Endothelial cell of umbilical vein (primary cell): Measurements from ENCODE around the gene FES. TPM values are rescaled to one million over a fixed set of nuclear protein-coding genes. Genes with fewer than 3 reads are reported as not detected.

Source experiments
- BruUV-seq: library from RNA; stranded (reverse); fragments of 400-500 nt; replicated peaks from 2 replicates; lab custom pipeline; 2021; lab: Mats Ljungman, UMichigan
- CTCF ChIA-PET: fragments of 300-600, 350-600 bp; sonication (Branson Sonifier 250); formaldehyde crosslinking; loops from one replicate; lab custom pipeline; 2021; ENCODE audit warnings: antibody characterized with exemption, inconsistent platforms; lab: Charles Lee
- POLR2A ChIA-PET: fragments of 300-600, 350-600 bp; sonication (Branson Sonifier 250); formaldehyde crosslinking; loops from one replicate; lab custom pipeline; 2021; ENCODE audit warnings: antibody characterized with exemption, inconsistent platforms; lab: Charles Lee
- DNase-seq: peaks from one replicate; pipeline ENCODE4 v3.0.0-alpha.2; 2011; ENCODE audit warnings: low read depth, low spot score
- FAIRE-seq: peaks from 2 replicates; lab custom pipeline; 2011; peaks lifted over from hg19 to GRCh38; lab: Jason Lieb, UNC
- H2AFZ ChIP-seq: 2 replicates; pipeline ENCODE4 v1.6.0; 2012; ENCODE audit warnings: low read depth, low read length, control low read depth, inconsistent platforms
- H3K27ac ChIP-seq: 2 replicates; pipeline ENCODE4 v1.5.1; 2011; ENCODE audit warnings: low read depth, mild to moderate bottlenecking, control low read depth, low read length, moderate library complexity; ENCODE audit not compliant: insufficient read depth
- H3K27me3 ChIP-seq, 2 experiments: 2 replicates each; pipeline versions ENCODE4 v1.6.0 to v1.6.1; 2011; ENCODE audit warnings: low read length in 2 of 2, mixed read lengths in 1 of 2; ENCODE audit not compliant: control insufficient read depth in 2 of 2, insufficient read depth in 2 of 2
- H3K36me3 ChIP-seq, 2 experiments: 2 replicates in 1 of 2; 3 replicates in 1 of 2; pipeline ENCODE4 v1.5.1; 2011; ENCODE audit warnings: low read length in 2 of 2, mild to moderate bottlenecking in 1 of 2, moderate library complexity in 1 of 2; ENCODE audit not compliant: control insufficient read depth in 2 of 2, insufficient read depth in 2 of 2; ENCODE audit errors: extremely low read depth in 1 of 2
- H3K4me1 ChIP-seq: 3 replicates; pipeline ENCODE4 v1.5.1; 2011; ENCODE audit warnings: mild to moderate bottlenecking, low read length; ENCODE audit not compliant: control insufficient read depth, insufficient read depth; ENCODE audit errors: extremely low read depth
- H3K4me2 ChIP-seq: 2 replicates; pipeline ENCODE4 v1.6.1; 2011; ENCODE audit warnings: low read length, control low read depth, mixed read lengths; ENCODE audit not compliant: insufficient read depth
- H3K4me3 ChIP-seq, 3 experiments: fragments of 200-600 bp in 1 of 3; sonication (generic), shearing (Covaris generic) in 1 of 3; replicated peaks in 1 of 3; 2 replicates each; pipeline ENCODE4 v1.5.1; 2011 to 2016; ENCODE audit warnings: control low read depth in 3 of 3, low read length in 3 of 3, mild to moderate bottlenecking in 2 of 3, inconsistent platforms in 1 of 3, low read depth in 1 of 3, moderate library complexity in 1 of 3; ENCODE audit not compliant: insufficient read depth in 1 of 3
- H3K79me2 ChIP-seq: 2 replicates; pipeline ENCODE4 v1.6.0; 2012; ENCODE audit warnings: low read length, inconsistent platforms; ENCODE audit not compliant: control insufficient read depth, insufficient read depth
- H3K9ac ChIP-seq: replicated peaks from 2 replicates; pipeline ENCODE3; 2011; ENCODE audit warnings: low read length, control low read depth; ENCODE audit not compliant: insufficient read depth; ENCODE audit errors: extremely low read depth
- H3K9me1 ChIP-seq: replicated peaks from 3 replicates; pipeline ENCODE4 v1.6.0; 2011; ENCODE audit warnings: mild to moderate bottlenecking, low read length; ENCODE audit not compliant: control insufficient read depth, insufficient read depth; ENCODE audit errors: extremely low read depth
- H3K9me3 ChIP-seq: replicated peaks from 2 replicates; pipeline ENCODE4 v1.5.1; 2012; ENCODE audit warnings: low read length, inconsistent platforms; ENCODE audit not compliant: control insufficient read depth, insufficient read depth
- H4K20me1 ChIP-seq: replicated peaks from 2 replicates; pipeline ENCODE3; 2011; ENCODE audit warnings: mild to moderate bottlenecking, low read length; ENCODE audit not compliant: control insufficient read depth, insufficient read depth; ENCODE audit errors: extremely low read depth
- CTCF ChIP-seq, 2 donors: IDR thresholded peaks; 1 replicate in 1 of 2; 2 replicates in 1 of 2; pipeline ENCODE4 v1.5.1; 2011; ENCODE audit warnings: low read length in 2 of 2, mild to moderate bottlenecking in 2 of 2, moderate library complexity in 2 of 2, control low read depth in 1 of 2, inconsistent platforms in 1 of 2, low read depth in 1 of 2; ENCODE audit not compliant: insufficient read depth in 1 of 2; ENCODE audit errors: extremely low read depth in 1 of 2
- EZH2 ChIP-seq: IDR thresholded peaks from 2 replicates; pipeline ENCODE4 v1.6.1; 2012; ENCODE audit warnings: borderline replicate concordance, low read depth, mild to moderate bottlenecking, moderate library complexity, low read length, inconsistent platforms; ENCODE audit not compliant: severe bottlenecking
- FOS ChIP-seq: IDR thresholded peaks from 2 replicates; pipeline ENCODE4 v1.6.1; 2011; ENCODE audit warnings: mild to moderate bottlenecking, low read length, moderate library complexity, borderline replicate concordance; ENCODE audit not compliant: insufficient read depth
- GATA2 ChIP-seq: IDR thresholded peaks from 2 replicates; pipeline ENCODE4 v1.7.0; 2011; ENCODE audit warnings: low read depth, mild to moderate bottlenecking, moderate library complexity, mixed read lengths, low read length; ENCODE audit not compliant: insufficient read length, insufficient read depth
- JUN ChIP-seq: IDR thresholded peaks from 2 replicates; pipeline ENCODE4 v1.6.1; 2011; ENCODE audit warnings: borderline replicate concordance, low read depth; ENCODE audit not compliant: insufficient read length, insufficient read depth
- MAX ChIP-seq: IDR thresholded peaks from 2 replicates; pipeline ENCODE4 v1.6.1; 2011; ENCODE audit not compliant: insufficient read depth, insufficient read length
- MYC ChIP-seq: IDR thresholded peaks from one replicate; pipeline ENCODE4 v1.6.1; 2011; ENCODE audit warnings: mild to moderate bottlenecking, low read depth, low read length
- POLR2A ChIP-seq: IDR thresholded peaks from 2 replicates; pipeline ENCODE4 v1.6.1; 2012; ENCODE audit warnings: low read depth, mild to moderate bottlenecking, control low read depth, low read length
- POLR2AphosphoS5 ChIP-seq: IDR thresholded peaks from 2 replicates; pipeline ENCODE4 v1.6.1; 2012; ENCODE audit warnings: low read depth, mild to moderate bottlenecking, control low read depth, low read length, moderate library complexity; ENCODE audit not compliant: insufficient read depth
- dilution Hi-C: fragments of 300-500 bp; cut with MboI; formaldehyde crosslinking; loops from one replicate; pipeline ENCODE4 v1.15.0; 2019; ENCODE audit warnings: low sequenced_read_pairs; ENCODE audit not compliant: extremely low pct_ligation_motif_present
- intact Hi-C: fragments of 100-400 bp; cut with micrococcal nuclease; formaldehyde crosslinking; loops from one replicate; pipeline ENCODE4 v1.10.0; 2022
- polyA plus RNA-seq, 4 experiments: library from polyadenylated mRNA; depleted of rRNA in 3 of 4; stranded (reverse) in 3 of 4; unstranded in 1 of 4; fragments of >200 nt; gene quantifications; 2 replicates each; pipeline versions ENCODE4 v1.2.1 to v1.2.3, GENCODE V29; 2011 to 2012; ENCODE audit warnings: missing spikeins in 1 of 4
- total RNA-seq: library from RNA; stranded (reverse); gene quantifications from 2 replicates; pipeline ENCODE4 v1.2.3, GENCODE V29; 2021

Gene FES
- total and polyA plus RNA-seq, 2 donors (not counting 3 experiments of a cell fraction or from before 2014, with no cell fraction given): 41.5 to 58.1 TPM

- no peak for TF ChIP-seq MAX
- no peak for TF ChIP-seq CTCF (IDR thresholded peaks at IDR 0.05; ENCODE audit: extremely low read depth in 1 of 2, insufficient read depth in 1 of 2, low read depth in 1 of 2, low read length in 2 of 2)
- no peak for TF ChIP-seq EZH2
- no peak for TF ChIP-seq FOS
- no peak for TF ChIP-seq GATA2
- no peak for TF ChIP-seq MYC
- TF ChIP-seq POLR2AphosphoS5: no peak
- no peak for TF ChIP-seq JUN
- no peak for TF ChIP-seq POLR2A
- Histone ChIP-seq H3K9me3 (no peaks in the 10 kb centered on the region), H3K9ac (no peak overlapping the region), H3K4me3 (no peak overlapping the region), H3K9me1 (no peaks in the 10 kb centered on the region), H2AFZ (no peak overlapping the region), H3K27me3 (no peaks in the 10 kb centered on the region), H3K36me3 (peaks cover 5 to 62% of the 10 kb centered on the region in 2 experiments), H3K27ac (no peak overlapping the region), H3K79me2 (no peaks in the 10 kb centered on the region), H3K4me2 (no peak overlapping the region), H3K4me1 (no peaks in the 10 kb centered on the region), H4K20me1 (no peaks in the 10 kb centered on the region)
- FAIRE-seq (no peak), DNase-seq (no peak)
- BruUV-seq: no TSS peak
- intact Hi-C loops: no loop called here
- CTCF ChIA-PET: interaction anchor here (1.0 kb wide), 1 partner anchor 20 kb away, joined by 3 read pairs; the partner anchor contains the start of gene HDDC3
- dilution Hi-C loops: no loop called here
- POLR2A ChIA-PET: no interaction called here
These were observed 28.4 kb downstream of the FES start for GRCh38 chr15:90912770-90913075.
